ENCODE measurements around the gene INHBE.
A peak's percentile ranks its signal among the peaks of the same experiment; 100 is the strongest.
"Not testable (repeated sequence)": the region's sequence is repeated elsewhere in the genome, so short reads cannot be mapped to it uniquely, and the experiment has no call there.

INHBE gene

DNA sequence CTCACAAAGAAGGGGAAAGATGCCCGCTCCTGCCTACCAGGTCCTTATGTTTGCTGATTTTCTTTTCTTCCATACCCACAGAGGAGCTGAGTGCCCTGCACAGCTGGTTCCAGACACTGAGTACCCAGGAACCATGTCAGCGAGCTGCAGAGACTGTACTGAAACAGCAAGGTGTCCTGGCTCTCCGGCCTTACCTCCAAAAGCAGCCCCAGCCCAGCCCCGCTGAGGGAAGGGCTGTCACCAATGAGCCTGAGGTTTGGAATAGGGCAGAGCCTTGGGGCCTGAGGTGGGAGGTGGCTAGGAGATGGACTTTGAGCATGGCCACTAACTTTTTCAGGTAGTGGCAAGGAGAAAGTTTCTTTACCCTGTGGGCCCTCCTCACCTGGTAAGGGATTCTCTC, 35.0 kb downstream of the INHBE start:
- no peak overlapping the region for H2AFZ ChIP-seq (ENCODE audit: low read depth)
- H3K79me2 ChIP-seq (ENCODE audit: insufficient read depth, low read depth) = peaks cover 37% of the 10 kb centered on the region
- no peak overlapping the region for H3K4me3 ChIP-seq (IDR thresholded peaks at IDR 0.05; ENCODE audit: insufficient read depth, low read depth, low read length)
- H4K20me1 ChIP-seq (ENCODE audit: insufficient read depth) = no peaks in the 10 kb centered on the region
- TF ChIP-seq, protein P1, sequence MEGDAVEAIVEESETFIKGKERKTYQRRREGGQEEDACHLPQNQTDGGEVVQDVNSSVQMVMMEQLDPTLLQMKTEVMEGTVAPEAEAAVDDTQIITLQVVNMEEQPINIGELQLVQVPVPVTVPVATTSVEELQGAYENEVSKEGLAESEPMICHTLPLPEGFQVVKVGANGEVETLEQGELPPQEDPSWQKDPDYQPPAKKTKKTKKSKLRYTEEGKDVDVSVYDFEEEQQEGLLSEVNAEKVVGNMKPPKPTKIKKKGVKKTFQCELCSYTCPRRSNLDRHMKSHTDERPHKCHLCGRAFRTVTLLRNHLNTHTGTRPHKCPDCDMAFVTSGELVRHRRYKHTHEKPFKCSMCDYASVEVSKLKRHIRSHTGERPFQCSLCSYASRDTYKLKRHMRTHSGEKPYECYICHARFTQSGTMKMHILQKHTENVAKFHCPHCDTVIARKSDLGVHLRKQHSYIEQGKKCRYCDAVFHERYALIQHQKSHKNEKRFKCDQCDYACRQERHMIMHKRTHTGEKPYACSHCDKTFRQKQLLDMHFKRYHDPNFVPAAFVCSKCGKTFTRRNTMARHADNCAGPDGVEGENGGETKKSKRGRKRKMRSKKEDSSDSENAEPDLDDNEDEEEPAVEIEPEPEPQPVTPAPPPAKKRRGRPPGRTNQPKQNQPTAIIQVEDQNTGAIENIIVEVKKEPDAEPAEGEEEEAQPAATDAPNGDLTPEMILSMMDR (conservative IDR thresholded peaks at IDR 0.05; ENCODE audit: low read depth, low read length) = no peak
- no peak overlapping the region for H3K27ac ChIP-seq
- no peak overlapping the region for H3K4me2 ChIP-seq
- peaks cover 27% of the 10 kb centered on the region; the same call in 1 of the 2 replicates for H3K36me3 ChIP-seq (ENCODE audit: insufficient read depth)
- H3K27me3 ChIP-seq (ENCODE audit: insufficient read depth, low read depth) = no peaks in the 10 kb centered on the region
- H3K9ac ChIP-seq = no peak overlapping the region
- H3K4me1 ChIP-seq (ENCODE audit: low read depth, poor library complexity, severe bottlenecking) = peaks cover 27% of the 10 kb centered on the region

DNA sequence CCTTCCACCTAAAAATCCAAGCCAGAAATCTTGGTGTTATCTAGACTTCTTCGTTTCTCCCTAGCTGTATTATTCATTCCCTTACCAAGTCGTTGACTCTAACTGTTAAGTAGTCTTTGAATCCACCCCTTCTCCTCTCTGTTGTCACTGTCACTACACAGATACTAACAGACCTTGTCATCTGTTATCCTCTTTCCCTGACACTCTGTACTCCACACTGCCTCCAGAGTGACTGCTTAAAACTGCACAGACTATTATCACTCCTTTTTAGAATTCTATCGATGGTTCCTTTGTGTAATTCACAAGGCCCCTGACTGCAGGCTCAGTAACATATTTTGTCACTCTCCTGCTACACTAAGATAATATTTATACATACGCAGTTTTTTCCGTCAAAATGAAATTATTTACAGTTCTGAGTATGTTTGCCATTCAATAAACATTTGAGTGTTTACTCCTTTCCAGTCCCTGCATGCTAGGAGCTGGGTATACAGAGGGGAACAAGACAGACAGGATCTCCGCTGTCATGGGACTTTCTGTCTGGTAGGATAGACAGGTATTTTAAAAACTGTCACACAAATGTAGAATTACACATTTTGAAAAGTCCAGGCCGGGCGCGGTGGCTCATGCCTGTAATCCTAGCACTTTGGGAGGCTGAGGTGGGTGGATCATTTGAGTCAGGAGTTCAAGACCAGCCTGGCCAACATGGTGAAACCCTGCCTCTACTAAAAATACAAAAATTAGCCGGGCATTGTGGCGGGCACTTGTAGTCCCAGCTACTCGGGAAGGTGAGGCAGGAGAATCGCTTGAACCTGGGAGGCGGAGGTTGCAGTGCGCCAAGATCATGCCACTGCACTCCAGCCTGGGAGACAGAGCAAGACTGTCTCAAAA, 36.5 kb downstream of the INHBE start:
- H3K27me3 ChIP-seq (ENCODE audit: insufficient read depth, low read depth) = no peaks in the 10 kb centered on the region
- TF ChIP-seq, protein P1 (conservative IDR thresholded peaks at IDR 0.05; ENCODE audit: low read depth, low read length) = peak; percentile 76
- no peak overlapping the region for H3K4me3 ChIP-seq (IDR thresholded peaks at IDR 0.05; ENCODE audit: insufficient read depth, low read depth, low read length)
- H3K4me1 ChIP-seq (ENCODE audit: low read depth, poor library complexity, severe bottlenecking) = peaks cover 27% of the 10 kb centered on the region
- H3K27ac ChIP-seq = peak overlapping the region; percentile 1; the same call in 1 of the 2 replicates
- peaks cover 27% of the 10 kb centered on the region; the same call in 1 of the 2 replicates for H3K36me3 ChIP-seq (ENCODE audit: insufficient read depth)
- no peak overlapping the region for H3K4me2 ChIP-seq
- H3K79me2 ChIP-seq (ENCODE audit: insufficient read depth, low read depth) = peaks cover 37% of the 10 kb centered on the region
- H3K9ac ChIP-seq = no peak overlapping the region
- no peaks in the 10 kb centered on the region for H4K20me1 ChIP-seq (ENCODE audit: insufficient read depth)
- H2AFZ ChIP-seq (ENCODE audit: low read depth) = no peak overlapping the region

DNA sequence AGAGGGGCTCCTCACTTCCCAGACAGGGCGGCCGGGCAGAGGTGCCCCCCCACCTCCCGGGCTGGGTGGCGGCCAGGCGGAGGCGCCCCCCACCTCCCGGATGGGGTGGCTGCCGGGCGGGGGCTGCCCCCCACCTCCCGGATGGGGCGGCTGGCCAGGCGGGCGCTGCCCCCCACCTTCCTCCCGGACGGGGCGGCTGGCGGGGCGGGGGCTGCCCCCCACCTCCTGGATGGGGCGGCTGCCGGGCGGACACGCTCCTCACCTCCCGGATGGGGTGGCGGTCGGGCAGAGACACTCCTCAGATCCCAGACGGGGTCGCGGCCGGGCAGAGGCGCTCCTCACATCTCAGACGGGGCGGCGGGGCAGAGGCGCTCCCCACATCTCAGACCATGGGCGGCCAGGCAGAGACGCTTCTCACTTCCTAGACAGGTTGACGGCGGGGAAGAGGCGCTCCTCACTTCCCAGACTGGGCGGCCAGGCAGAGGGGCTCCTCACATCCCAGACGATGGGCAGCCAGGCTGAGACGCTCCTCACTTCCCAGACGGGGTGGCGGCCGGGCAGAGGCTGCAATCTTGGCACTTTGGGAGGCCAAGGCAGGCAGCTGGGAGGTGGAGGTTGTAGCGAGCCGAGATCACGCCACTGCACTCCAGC, 40.1 kb downstream of the INHBE start:
- H3K4me1 ChIP-seq (ENCODE audit: low read depth, poor library complexity, severe bottlenecking); H3K27ac ChIP-seq; H3K4me3 ChIP-seq (IDR thresholded peaks at IDR 0.05; ENCODE audit: insufficient read depth, low read depth, low read length); H3K4me2 ChIP-seq; H4K20me1 ChIP-seq (ENCODE audit: insufficient read depth); H3K9ac ChIP-seq; H2AFZ ChIP-seq (ENCODE audit: low read depth); H3K27me3 ChIP-seq (ENCODE audit: insufficient read depth, low read depth): not testable (repeated sequence)
- Histone ChIP-seq H3K36me3 (ENCODE audit: insufficient read depth) (peaks cover 21% of the 10 kb centered on the region; the same call in 1 of the 2 replicates), H3K79me2 (ENCODE audit: insufficient read depth, low read depth) (peaks cover 14% of the 10 kb centered on the region; the same call in 1 of the 2 replicates)

DNA sequence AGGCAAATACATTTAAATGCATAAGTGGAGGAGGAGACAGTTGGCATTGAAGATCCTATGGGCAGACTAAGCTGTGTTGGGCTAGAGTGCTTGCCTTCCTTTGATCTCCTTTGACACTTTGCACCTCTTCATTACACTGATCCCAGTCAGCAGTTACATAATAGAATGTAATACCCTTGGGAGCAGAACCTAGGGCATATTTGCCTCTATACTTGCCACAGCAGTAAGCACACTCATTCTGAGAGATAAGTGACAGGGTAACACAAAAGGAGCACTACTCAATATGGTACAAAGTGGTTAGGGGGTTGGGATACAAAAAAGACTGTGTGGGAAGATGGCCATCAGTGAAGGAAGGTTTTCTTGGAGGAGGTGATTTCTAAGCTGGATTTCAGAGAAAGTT, 41.7 kb downstream of the INHBE start:
- Histone ChIP-seq H3K4me3 (IDR thresholded peaks at IDR 0.05; ENCODE audit: insufficient read depth, low read depth, low read length) (no peak overlapping the region), H3K9ac (no peak overlapping the region), H2AFZ (ENCODE audit: low read depth) (no peak overlapping the region), H3K36me3 (ENCODE audit: insufficient read depth) (peaks cover 12% of the 10 kb centered on the region; the same call in 1 of the 2 replicates), H4K20me1 (ENCODE audit: insufficient read depth) (no peaks in the 10 kb centered on the region), H3K79me2 (ENCODE audit: insufficient read depth, low read depth) (0 out of 2 replicates have a peak, but pooled peaks cover 1% of the 10 kb centered on the region), H3K27ac (no peak overlapping the region), H3K4me1 (ENCODE audit: low read depth, poor library complexity, severe bottlenecking) (no peaks in the 10 kb centered on the region), H3K4me2 (no peak overlapping the region), H3K27me3 (ENCODE audit: insufficient read depth, low read depth) (no peaks in the 10 kb centered on the region)
- TF ChIP-seq, protein P1 (conservative IDR thresholded peaks at IDR 0.05; ENCODE audit: low read depth, low read length) = no peak
